Rectal smooth muscle tissue (tissue), 1 donor: Measurements from ENCODE around the gene SKAP1.

Experiments used
- H3K27ac ChIP-seq: one replicate; pipeline ENCODE4 v1.7.0; 2013; ENCODE audit warnings: low read depth, low read length, inconsistent platforms
- H3K27me3 ChIP-seq: one replicate; pipeline ENCODE4 v1.7.0; 2013; ENCODE audit warnings: low read length; ENCODE audit not compliant: control insufficient read depth, insufficient read depth
- H3K36me3 ChIP-seq: one replicate; pipeline ENCODE4 v1.7.0; 2013; ENCODE audit warnings: low read length; ENCODE audit not compliant: control insufficient read depth, insufficient read depth
- H3K4me1 ChIP-seq: one replicate; pipeline ENCODE4 v1.7.0; 2013; ENCODE audit warnings: low read length; ENCODE audit not compliant: control insufficient read depth, insufficient read depth
- H3K4me3 ChIP-seq: one replicate; pipeline ENCODE4 v1.7.0; 2013; ENCODE audit warnings: low read length
- H3K9ac ChIP-seq: one replicate; pipeline ENCODE4 v1.7.0; 2013; ENCODE audit warnings: low read length

The SKAP1 gene

DNA sequence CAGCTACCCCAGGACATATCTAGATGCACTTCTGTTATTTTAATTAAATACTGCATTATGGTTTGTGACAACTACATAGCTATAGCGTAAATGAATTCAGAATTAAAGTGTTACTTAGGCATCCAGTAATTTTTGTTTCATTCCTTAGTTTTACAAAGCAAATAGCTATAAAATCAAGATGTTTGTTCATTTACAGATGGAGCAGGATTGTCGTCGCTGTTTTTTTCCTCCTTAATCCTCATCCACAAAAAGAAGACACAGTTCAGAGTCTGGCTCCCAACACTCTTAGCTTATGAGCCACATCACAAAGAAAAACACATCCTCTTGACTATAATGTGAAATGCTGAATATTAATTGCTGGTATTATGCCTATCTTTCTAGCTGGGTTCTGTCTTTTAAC, 278.8 kb downstream of the SKAP1 start:
- Histone ChIP-seq H3K4me3 (no peak overlapping the region), H3K4me1 (no peaks in the 10 kb centered on the region), H3K27me3 (peaks cover 5% of the 10 kb centered on the region), H3K9ac (no peak overlapping the region), H3K36me3 (no peaks in the 10 kb centered on the region), H3K27ac (no peak overlapping the region)

DNA sequence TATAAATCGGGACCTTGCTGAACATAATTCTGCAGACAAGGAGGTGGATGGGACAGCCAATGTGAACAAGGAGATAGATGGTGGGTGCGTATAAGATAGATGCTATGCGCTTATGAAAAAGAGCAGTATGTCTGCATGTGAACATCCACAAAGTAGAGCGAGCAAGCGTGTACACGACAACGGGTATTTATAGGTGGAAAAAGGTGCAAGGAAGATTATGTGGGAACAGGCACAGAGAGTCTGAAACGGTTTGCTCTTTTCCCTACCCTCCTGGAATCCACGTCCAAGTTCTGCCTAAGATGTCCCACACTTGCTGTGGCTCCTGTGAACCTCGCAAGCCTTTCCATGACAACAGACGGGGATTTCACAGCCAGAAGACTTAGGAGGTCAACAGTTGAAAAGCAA, 279.4 kb downstream of the SKAP1 start:
- Histone ChIP-seq H3K27ac (no peak overlapping the region), H3K27me3 (peaks cover 5% of the 10 kb centered on the region), H3K4me1 (no peaks in the 10 kb centered on the region), H3K4me3 (no peak overlapping the region), H3K36me3 (no peaks in the 10 kb centered on the region), H3K9ac (no peak overlapping the region)

DNA sequence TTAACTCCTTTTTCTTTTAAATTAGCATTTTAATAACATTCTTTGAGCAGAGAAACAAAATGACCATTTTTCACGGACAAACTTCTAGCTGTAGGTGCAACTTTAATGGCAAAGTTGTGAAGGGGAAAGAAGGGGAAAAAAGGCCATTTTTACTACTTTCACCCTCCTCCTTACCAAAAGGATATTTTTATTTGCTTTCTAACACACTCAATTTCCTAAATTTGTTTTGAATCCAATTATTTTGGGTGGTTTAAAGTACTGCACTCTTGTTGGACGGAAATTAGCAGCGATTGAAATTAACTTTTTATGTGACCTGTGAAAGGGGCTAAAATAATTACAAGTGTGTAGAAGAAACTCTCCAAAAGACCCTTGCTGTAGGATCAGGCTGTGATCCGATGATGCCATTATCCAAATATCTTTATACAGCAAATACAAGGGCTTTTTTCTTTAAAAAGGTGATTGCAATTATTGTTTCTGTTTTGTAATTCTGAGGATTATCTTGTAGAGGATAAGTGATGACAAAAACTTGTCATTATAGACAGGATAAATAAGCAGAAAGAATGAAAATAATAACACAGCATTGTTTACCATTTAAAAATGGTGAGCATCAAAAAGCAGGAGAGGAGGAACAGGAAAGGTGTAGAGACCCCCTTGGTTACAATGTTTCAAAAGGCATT, 280.1 kb downstream of the SKAP1 start:
- H3K27me3 ChIP-seq = peaks cover 5% of the 10 kb centered on the region
- no peak overlapping the region for H3K27ac ChIP-seq
- H3K4me1 ChIP-seq = no peaks in the 10 kb centered on the region
- H3K36me3 ChIP-seq = no peaks in the 10 kb centered on the region
- no peak overlapping the region for H3K4me3 ChIP-seq
- H3K9ac ChIP-seq = no peak overlapping the region

- no peak overlapping the region for H3K4me3 ChIP-seq
- no peaks in the 10 kb centered on the region for H3K4me1 ChIP-seq
- H3K36me3 ChIP-seq = no peaks in the 10 kb centered on the region
- no peak overlapping the region for H3K9ac ChIP-seq
- H3K27ac ChIP-seq = no peak overlapping the region
- H3K27me3 ChIP-seq = peaks cover 5% of the 10 kb centered on the region
These were observed 280.9 kb downstream of the SKAP1 start for GRCh38 chr17:48148854-48149786.

DNA sequence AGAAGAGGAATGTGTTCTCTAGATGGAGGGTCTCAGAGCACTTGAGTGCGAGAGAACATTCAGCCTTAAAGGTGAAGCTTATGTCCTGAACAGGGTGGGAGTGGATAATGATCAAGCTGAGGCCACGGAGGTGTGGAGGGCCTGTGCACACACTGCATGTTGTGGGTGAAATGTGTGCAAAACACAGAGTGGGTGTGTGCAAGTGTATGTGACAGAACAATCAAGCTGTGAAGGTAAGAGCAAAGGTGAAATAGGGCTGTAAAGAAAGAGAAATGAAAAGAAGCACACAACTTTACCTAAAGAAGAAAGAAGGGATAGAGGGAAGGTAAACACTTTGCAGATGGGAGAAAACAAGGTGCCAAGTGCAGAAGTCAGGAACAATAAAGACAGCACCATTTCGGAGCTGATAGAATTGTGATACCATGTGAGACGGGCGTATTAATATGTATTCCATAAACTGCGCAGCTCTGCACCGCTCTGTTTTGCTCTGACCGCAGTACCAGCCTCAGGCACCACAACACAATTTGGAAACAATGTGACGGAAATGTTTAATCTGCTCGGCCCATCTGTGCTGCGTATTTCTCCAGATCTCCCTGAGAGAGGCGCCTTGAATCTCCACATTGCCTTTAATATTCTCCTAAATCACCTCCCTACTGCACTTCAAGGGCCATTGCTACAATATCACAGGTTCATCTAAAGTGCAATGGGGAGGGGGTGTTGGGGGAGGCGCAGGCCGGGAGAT, 281.8 kb downstream of the SKAP1 start:
- Histone ChIP-seq H3K4me3 (no peak overlapping the region), H3K36me3 (no peaks in the 10 kb centered on the region), H3K4me1 (no peaks in the 10 kb centered on the region), H3K9ac (no peak overlapping the region), H3K27me3 (peaks cover 5% of the 10 kb centered on the region), H3K27ac (no peak overlapping the region)

GRCh38 chr17:48144976-48145798, 284.8 kb downstream of the SKAP1 start:
- Histone ChIP-seq H3K9ac (no peak overlapping the region), H3K36me3 (no peaks in the 10 kb centered on the region), H3K27ac (no peak overlapping the region), H3K27me3 (no peaks in the 10 kb centered on the region), H3K4me1 (no peaks in the 10 kb centered on the region), H3K4me3 (no peak overlapping the region)

DNA sequence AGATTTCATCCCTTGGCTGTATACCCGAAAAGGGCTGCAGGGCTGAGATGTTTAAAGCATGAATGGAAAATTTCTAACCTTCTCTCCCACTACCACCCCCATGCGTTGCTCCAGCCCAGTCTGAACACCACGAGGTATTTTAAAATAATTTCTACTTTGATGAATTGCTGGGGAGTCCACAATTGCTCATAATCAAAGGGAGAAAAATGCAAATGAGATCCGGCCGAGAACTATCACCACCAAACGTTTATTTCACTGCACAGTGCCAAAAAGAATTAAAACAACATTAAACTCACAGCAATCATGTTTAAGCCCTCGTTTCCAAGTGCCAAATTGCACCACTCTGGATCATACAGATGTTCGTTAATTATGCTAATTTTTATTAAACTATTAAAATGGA, 285.8 kb downstream of the SKAP1 start:
- Histone ChIP-seq H3K27me3 (no peaks in the 10 kb centered on the region), H3K36me3 (no peaks in the 10 kb centered on the region), H3K4me3 (no peak overlapping the region), H3K27ac (no peak overlapping the region), H3K4me1 (no peaks in the 10 kb centered on the region), H3K9ac (no peak overlapping the region)

GRCh38 chr17:48143629-48144028, 286.4 kb downstream of the SKAP1 start:
- Histone ChIP-seq H3K4me1 (no peaks in the 10 kb centered on the region), H3K9ac (no peak overlapping the region), H3K36me3 (no peaks in the 10 kb centered on the region), H3K4me3 (no peak overlapping the region), H3K27ac (no peak overlapping the region), H3K27me3 (no peaks in the 10 kb centered on the region)

DNA sequence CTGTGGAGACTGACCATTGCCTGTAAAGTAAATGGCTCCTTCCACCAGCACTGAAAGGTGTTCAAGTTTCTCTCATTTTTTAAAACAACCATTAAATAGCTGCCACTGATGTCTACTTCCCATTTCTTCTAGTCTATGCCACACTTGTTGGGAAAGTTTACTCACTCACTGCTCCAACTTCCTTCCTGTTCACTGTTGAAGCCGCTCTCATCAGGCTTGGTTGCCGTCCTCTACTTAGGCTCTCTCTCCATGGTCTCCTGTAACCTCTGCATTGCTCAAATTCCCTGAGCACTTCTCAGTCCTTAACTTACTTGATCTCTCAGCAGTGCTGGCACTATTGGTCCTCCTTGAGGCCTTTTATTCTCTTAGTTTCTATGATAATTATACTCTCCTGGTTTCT, 290.1 kb downstream of the SKAP1 start:
- no peak overlapping the region for H3K27ac ChIP-seq
- no peak overlapping the region for H3K4me3 ChIP-seq
- H3K9ac ChIP-seq = no peak overlapping the region
- H3K27me3 ChIP-seq = no peaks in the 10 kb centered on the region
- no peaks in the 10 kb centered on the region for H3K36me3 ChIP-seq
- H3K4me1 ChIP-seq = no peaks in the 10 kb centered on the region

DNA sequence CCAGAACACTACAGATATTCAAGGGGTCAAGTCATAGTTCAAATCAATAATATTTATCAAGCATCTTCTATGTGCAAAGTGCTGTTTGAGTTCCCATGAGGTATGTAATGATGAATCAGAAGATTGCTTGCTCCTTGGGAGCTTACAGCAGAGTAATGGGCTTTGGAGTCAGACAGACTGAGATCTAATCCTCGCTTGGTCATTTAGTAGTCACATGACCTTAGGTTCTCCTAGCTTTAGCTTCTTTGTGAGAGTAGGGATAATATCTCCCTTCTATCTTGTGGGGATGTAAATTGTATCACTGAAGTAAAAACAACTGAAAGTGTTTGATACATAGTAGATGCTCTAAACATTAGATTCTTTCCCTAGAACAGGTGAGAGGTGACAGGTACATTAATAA, 292.4 kb downstream of the SKAP1 start:
- H3K9ac ChIP-seq = no peak overlapping the region
- H3K27me3 ChIP-seq = no peaks in the 10 kb centered on the region
- H3K4me1 ChIP-seq = no peaks in the 10 kb centered on the region
- no peaks in the 10 kb centered on the region for H3K36me3 ChIP-seq
- H3K4me3 ChIP-seq = no peak overlapping the region
- no peak overlapping the region for H3K27ac ChIP-seq

DNA sequence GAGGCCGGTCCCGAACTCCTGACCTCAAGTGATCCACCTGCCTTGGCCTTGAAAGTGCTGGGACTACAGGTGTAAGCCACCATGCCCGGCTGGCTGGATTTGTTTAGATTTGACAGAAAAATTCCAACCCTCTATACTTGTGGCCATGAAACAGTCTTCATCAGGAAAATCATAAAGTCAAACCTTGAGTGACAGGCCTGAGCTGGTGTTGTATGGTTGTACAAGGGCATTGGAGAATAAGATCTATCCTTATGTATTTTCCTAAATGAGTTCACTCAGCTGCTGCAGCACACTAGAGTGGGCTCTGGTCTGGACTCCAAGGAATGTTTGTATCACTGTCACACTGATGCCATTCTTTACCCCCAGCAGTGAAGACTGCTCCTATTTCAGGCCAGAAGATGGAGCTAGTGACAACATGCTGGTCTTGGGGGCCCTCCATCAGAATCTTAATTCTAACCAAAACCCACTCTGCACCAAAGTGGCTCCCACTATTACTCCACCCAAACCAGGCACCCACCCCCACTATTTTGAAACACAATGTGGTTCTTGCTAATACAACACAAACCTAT, 295.0 kb downstream of the SKAP1 start:
- Histone ChIP-seq H3K4me3 (no peak overlapping the region), H3K4me1 (no peaks in the 10 kb centered on the region), H3K27me3 (no peaks in the 10 kb centered on the region), H3K36me3 (no peaks in the 10 kb centered on the region), H3K9ac (no peak overlapping the region), H3K27ac (no peak overlapping the region)
